Sigmoid colon (tissue), 7 donors: ENCODE measurements around the gene NOVA2. TPM values are rescaled to one million over a fixed set of nuclear protein-coding genes. Genes with fewer than 3 reads are reported as not detected.

ENCODE experiments used
- DNase-seq: peaks from one replicate; pipeline ENCODE4 v3.0.0-alpha.2; 2019
- H3K27ac ChIP-seq, 4 donors: fragments of 200-600 bp; sonication (generic); one replicate each; pipeline ENCODE4 v1.5.1; 2016 to 2019; ENCODE audit warnings: mild to moderate bottlenecking in 1 of 4
- H3K27me3 ChIP-seq, 3 donors: fragments of 200-600 bp; sonication (generic); one replicate each; pipeline ENCODE4 v1.5.1; 2019; ENCODE audit warnings: mild to moderate bottlenecking in 1 of 3
- H3K36me3 ChIP-seq, 4 donors: fragments of 200-600 bp; sonication (generic); one replicate each; pipeline ENCODE4 v1.5.1; 2016 to 2019
- H3K4me1 ChIP-seq, 4 donors: fragments of 200-600 bp; sonication (generic); one replicate each; pipeline ENCODE4 v1.5.1; 2017 to 2019
- H3K4me3 ChIP-seq, 4 donors: fragments of 200-600 bp; sonication (generic); one replicate each; pipeline ENCODE4 v1.5.1; 2017 to 2019; ENCODE audit warnings: mild to moderate bottlenecking in 2 of 4, moderate library complexity in 1 of 4
- H3K9me3 ChIP-seq, 4 donors: fragments of 200-600 bp in 3 of 4; sonication (generic) in 3 of 4; one replicate each; pipeline versions ENCODE4 v1.5.1 to v1.6.1; 2013 to 2019
- CTCF ChIP-seq, 4 experiments: fragments of 450-650 bp in 3 of 4; fragments of 200-600 bp in 1 of 4; IDR thresholded peaks; one replicate each; pipeline ENCODE4 v1.5.1; 2016 to 2019; ENCODE audit warnings: antibody characterized with exemption in 4 of 4, mild to moderate bottlenecking in 3 of 4, moderate library complexity in 2 of 4
- EP300 ChIP-seq, 4 donors: sonication (generic); formaldehyde crosslinking; IDR thresholded peaks; one replicate each; pipeline ENCODE4 v1.6.1; 2017; ENCODE audit warnings: antibody characterized with exemption in 4 of 4
- POLR2A ChIP-seq, 2 donors: fragments of 450-650 bp; IDR thresholded peaks; one replicate each; pipeline ENCODE4 v1.6.1; 2016; ENCODE audit warnings: antibody characterized with exemption in 2 of 2, mild to moderate bottlenecking in 2 of 2, moderate library complexity in 2 of 2
- POLR2AphosphoS5 ChIP-seq, 4 donors: sonication (generic); formaldehyde crosslinking; IDR thresholded peaks; one replicate each; pipeline ENCODE4 v1.6.1; 2017; ENCODE audit warnings: antibody characterized with exemption in 4 of 4
- WGBS, 2 donors: extraction: QIAGEN DNeasy Blood & Tissue Kit; methylation state at CpG; one replicate each; pipeline ENCODE4 v1.1.7; 2013; 5-methylcytosine and 5-hydroxymethylcytosine counted together
- intact Hi-C: fragments of 100-400 bp; cut with DNase I; formaldehyde crosslinking; loops from one replicate; pipeline ENCODE4 v1.15.1; 2023
- polyA plus RNA-seq, 3 donors: library from polyadenylated mRNA; stranded (reverse); fragments of 200-250 nt; gene quantifications; one replicate each; pipeline ENCODE4 v1.2.3, GENCODE V29; 2013
- total RNA-seq, 4 donors: library from RNA; depleted of rRNA; stranded (reverse); fragments of >200 nt; gene quantifications; one replicate each; pipeline ENCODE4 v1.1.0, GENCODE V29; 2016
- donor health status: healthy with polysubstance abuse.
- donor health status: Bipolar disorder and iron deficiency.
- donor health status: healthy.

NOVA2 gene
- total and polyA plus RNA-seq, 7 donors = 0.23 to 3.0 (median 0.68) TPM

GRCh38 chr19:45996933-45997332 lies 23.3 kb upstream of the NOVA2 start:
- no peak for TF ChIP-seq EP300 (IDR thresholded peaks at IDR 0.05)
- no peak for TF ChIP-seq POLR2A (IDR thresholded peaks at IDR 0.05)
- no peak for TF ChIP-seq CTCF (IDR thresholded peaks at IDR 0.05)
- no peak for TF ChIP-seq POLR2AphosphoS5 (IDR thresholded peaks at IDR 0.05)
- no peak overlapping the region for H3K4me3 ChIP-seq
- peaks cover 0 to 26% (median 10%) of the 10 kb centered on the region in 3 donors for H3K27me3 ChIP-seq
- intact Hi-C loops = loop anchor here (5.0 kb wide), 2 partner anchors 95 to 110 kb away; partner anchors contain the start of genes IRF2BP1 and MYPOP
- WGBS, 2 donors = 84 to 88% methylated on average over 8 of the region's 8 CpGs
- no peaks in the 10 kb centered on the region for H3K9me3 ChIP-seq
- no peak overlapping the region for H3K27ac ChIP-seq
- H3K36me3 ChIP-seq = no peaks in the 10 kb centered on the region
- DNase-seq = no peak
- peaks cover 0 to 27% (median 24%) of the 10 kb centered on the region in 4 donors for H3K4me1 ChIP-seq

GRCh38 chr19:45995715-45996385 lies 22.2 kb upstream of the NOVA2 start:
- H3K27ac ChIP-seq = peak overlapping the region; percentile 75 to 85 (median 82)
- peaks cover 0 to 25% (median 22%) of the 10 kb centered on the region in 4 donors for H3K4me1 ChIP-seq
- DNase-seq = no peak
- peaks cover 0 to 25% (median 10%) of the 10 kb centered on the region in 3 donors for H3K27me3 ChIP-seq
- no peak for TF ChIP-seq POLR2A (IDR thresholded peaks at IDR 0.05)
- TF ChIP-seq CTCF (IDR thresholded peaks at IDR 0.05) = no peak
- TF ChIP-seq EP300 (IDR thresholded peaks at IDR 0.05) = no peak
- TF ChIP-seq POLR2AphosphoS5 (IDR thresholded peaks at IDR 0.05) = no peak
- no peaks in the 10 kb centered on the region for H3K9me3 ChIP-seq
- WGBS, 2 donors = 11 to 19% methylated on average over 13 of the region's 13 CpGs
- H3K36me3 ChIP-seq = no peaks in the 10 kb centered on the region
- H3K4me3 ChIP-seq = peak overlapping the region; percentile 60 to 87 (median 74)
- intact Hi-C loops = loop anchor here (5.0 kb wide), 2 partner anchors 94 to 109 kb away; partner anchors contain the start of genes IRF2BP1 and MYPOP

- peak; percentile 70 to 87 (median 86) for TF ChIP-seq POLR2AphosphoS5 (IDR thresholded peaks at IDR 0.05)
- no peak for TF ChIP-seq CTCF (IDR thresholded peaks at IDR 0.05)
- TF ChIP-seq POLR2A (IDR thresholded peaks at IDR 0.05) = peak; percentile 74 to 92
- no peak for TF ChIP-seq EP300 (IDR thresholded peaks at IDR 0.05)
- 0 to 1% methylated on average over 34 of the region's 34 CpGs for WGBS, 2 donors
- no peaks in the 10 kb centered on the region for H3K36me3 ChIP-seq
- H3K4me3 ChIP-seq = peak within 1 kb of the TSS; percentile 60 to 87 (median 74)
- peak within 1 kb of the TSS; percentile 75 to 85 (median 82) for H3K27ac ChIP-seq
- intact Hi-C loops = loop anchor here (5.0 kb wide), 2 partner anchors 93 to 108 kb away; partner anchors contain the start of genes IRF2BP1 and MYPOP
- no peaks in the 10 kb centered on the region for H3K9me3 ChIP-seq
- peaks cover 0 to 18% (median 16%) of the 10 kb centered on the region in 4 donors for H3K4me1 ChIP-seq
- H3K27me3 ChIP-seq = peaks cover 0 to 18% (median 10%) of the 10 kb centered on the region in 3 donors
- peak; percentile 98 for DNase-seq
Observed at GRCh38 chr19:45994998-45995714, 21.5 kb upstream of the NOVA2 start, which contains the start of gene CCDC61. Gene CCDC61 (plus strand): TSS chr19:45995467. CDS start chr19:46003019, 7,552 bp downstream.

- no peak for DNase-seq
Observed at GRCh38 chr19:45994456-45994997, 20.9 kb upstream of the NOVA2 start.

More at GRCh38 chr19:45994456-45994997, 20.9 kb upstream of the NOVA2 start:
- intact Hi-C loops = no loop called here
- peaks cover 0 to 13% (median 10%) of the 10 kb centered on the region in 4 donors for H3K4me1 ChIP-seq
- WGBS, 2 donors = 6 to 12% methylated on average over 8 of the region's 8 CpGs
- H3K9me3 ChIP-seq = no peaks in the 10 kb centered on the region
- TF ChIP-seq CTCF (IDR thresholded peaks at IDR 0.05) = no peak
- TF ChIP-seq EP300 (IDR thresholded peaks at IDR 0.05) = no peak
- no peak for TF ChIP-seq POLR2AphosphoS5 (IDR thresholded peaks at IDR 0.05)
- TF ChIP-seq POLR2A (IDR thresholded peaks at IDR 0.05) = no peak
- peak overlapping the region; percentile 27 to 87 (median 74) for H3K4me3 ChIP-seq
- peaks cover 0 to 12% (median 5%) of the 10 kb centered on the region in 3 donors for H3K27me3 ChIP-seq
- H3K36me3 ChIP-seq = no peaks in the 10 kb centered on the region
- peak overlapping the region in 3 of 4 donors; percentile 26 to 55 (median 46) for H3K27ac ChIP-seq
